ENCODE measurements around the gene PLPPR2.

DNA sequence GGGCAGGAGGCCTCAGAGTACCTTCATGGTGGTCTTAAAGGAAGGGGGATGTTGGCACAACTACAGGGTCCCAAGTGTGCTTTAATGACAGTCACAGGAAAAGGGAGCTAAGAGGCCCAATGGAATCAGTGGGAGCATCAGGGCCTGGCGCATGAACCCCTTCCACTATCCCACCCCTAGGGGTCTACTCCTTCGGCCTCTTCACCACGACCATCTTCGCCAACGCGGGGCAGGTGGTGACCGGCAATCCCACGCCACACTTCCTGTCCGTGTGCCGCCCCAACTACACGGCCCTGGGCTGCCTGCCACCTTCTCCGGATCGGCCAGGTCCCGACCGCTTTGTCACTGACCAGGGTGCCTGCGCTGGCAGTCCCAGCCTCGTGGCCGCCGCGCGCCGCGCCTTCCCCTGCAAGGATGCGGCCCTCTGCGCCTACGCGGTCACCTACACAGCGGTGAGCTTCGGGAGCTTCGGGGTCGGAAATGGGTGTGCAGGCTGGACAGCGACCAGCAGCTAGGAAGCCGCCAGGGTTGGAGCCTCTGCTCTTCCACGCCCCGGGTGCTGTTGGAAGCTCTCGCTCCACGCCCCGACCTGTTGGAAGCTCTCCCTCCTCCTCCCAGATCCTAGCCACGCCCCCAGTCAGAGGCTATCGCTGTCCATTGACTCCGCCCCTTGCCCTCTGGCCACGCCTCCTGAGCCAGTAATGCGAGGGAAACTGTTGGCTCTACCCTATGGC lies 6.0 kb downstream of the PLPPR2 start:
- TF ChIP-seq, protein P1, sequence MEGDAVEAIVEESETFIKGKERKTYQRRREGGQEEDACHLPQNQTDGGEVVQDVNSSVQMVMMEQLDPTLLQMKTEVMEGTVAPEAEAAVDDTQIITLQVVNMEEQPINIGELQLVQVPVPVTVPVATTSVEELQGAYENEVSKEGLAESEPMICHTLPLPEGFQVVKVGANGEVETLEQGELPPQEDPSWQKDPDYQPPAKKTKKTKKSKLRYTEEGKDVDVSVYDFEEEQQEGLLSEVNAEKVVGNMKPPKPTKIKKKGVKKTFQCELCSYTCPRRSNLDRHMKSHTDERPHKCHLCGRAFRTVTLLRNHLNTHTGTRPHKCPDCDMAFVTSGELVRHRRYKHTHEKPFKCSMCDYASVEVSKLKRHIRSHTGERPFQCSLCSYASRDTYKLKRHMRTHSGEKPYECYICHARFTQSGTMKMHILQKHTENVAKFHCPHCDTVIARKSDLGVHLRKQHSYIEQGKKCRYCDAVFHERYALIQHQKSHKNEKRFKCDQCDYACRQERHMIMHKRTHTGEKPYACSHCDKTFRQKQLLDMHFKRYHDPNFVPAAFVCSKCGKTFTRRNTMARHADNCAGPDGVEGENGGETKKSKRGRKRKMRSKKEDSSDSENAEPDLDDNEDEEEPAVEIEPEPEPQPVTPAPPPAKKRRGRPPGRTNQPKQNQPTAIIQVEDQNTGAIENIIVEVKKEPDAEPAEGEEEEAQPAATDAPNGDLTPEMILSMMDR (conservative IDR thresholded peaks at IDR 0.05; ENCODE audit: low read length): no peak
- no peak for TF ChIP-seq EZH2phosphoT487 (IDR thresholded peaks at IDR 0.05; ENCODE audit: borderline replicate concordance)

All from Loucy (cell line).